ENCODE data around the gene LRRC75A.
A peak's percentile ranks its signal among the peaks of the same experiment; 100 is the strongest.
"Not testable (repeated sequence)": the region's sequence is repeated elsewhere in the genome, so short reads cannot be mapped to it uniquely, and the experiment has no call there.

The LRRC75A gene

GRCh38 chr17:16398270-16399267, 93.4 kb downstream of the LRRC75A start:
- no peak for DNase-seq (ENCODE audit: low spot score)

- not testable (repeated sequence) for DNase-seq (ENCODE audit: low spot score)
These were observed 95.3 kb downstream of the LRRC75A start for GRCh38 chr17:16396693-16397092.

GRCh38 chr17:16395887-16396286, 96.1 kb downstream of the LRRC75A start:
- peak; percentile 81 for DNase-seq (ENCODE audit: low spot score)

GRCh38 chr17:16392491-16392890, 99.5 kb downstream of the LRRC75A start:
- not testable (repeated sequence) for DNase-seq (ENCODE audit: low spot score)
